ENCODE results near the gene RMRP.
"Not testable (repeated sequence)": the region's sequence is repeated elsewhere in the genome, so short reads cannot be mapped to it uniquely, and the experiment has no call there.

Gene RMRP

GRCh38 chr9:35615981-35616680 lies 41.7 kb downstream of the RMRP start:
- no peak for DNase-seq (ENCODE audit: low read depth in 2 of 2, low spot score in 1 of 2)

- DNase-seq (ENCODE audit: low read depth in 2 of 2, low spot score in 1 of 2), result no peak
These were observed 45.0 kb downstream of the RMRP start for GRCh38 chr9:35612843-35613242.

GRCh38 chr9:35612066-35612465 lies 45.8 kb downstream of the RMRP start:
- not testable (repeated sequence) for DNase-seq (ENCODE audit: low read depth in 2 of 2, low spot score in 1 of 2)

GRCh38 chr9:35611230-35611797 lies 46.5 kb downstream of the RMRP start:
- DNase-seq (ENCODE audit: low read depth in 2 of 2, low spot score in 1 of 2), result no peak

GRCh38 chr9:35609820-35610163 lies 48.0 kb downstream of the RMRP start:
- no peak for DNase-seq (ENCODE audit: low read depth in 2 of 2, low spot score in 1 of 2)

- DNase-seq (ENCODE audit: low read depth in 2 of 2, low spot score in 1 of 2), result no peak
These were observed 48.6 kb downstream of the RMRP start for GRCh38 chr9:35609001-35609819.

GRCh38 chr9:35608221-35608620 lies 49.6 kb downstream of the RMRP start:
- DNase-seq (ENCODE audit: low read depth in 2 of 2, low spot score in 1 of 2), result no peak
